Measurements from ENCODE around the gene SKIC2.

DNA sequence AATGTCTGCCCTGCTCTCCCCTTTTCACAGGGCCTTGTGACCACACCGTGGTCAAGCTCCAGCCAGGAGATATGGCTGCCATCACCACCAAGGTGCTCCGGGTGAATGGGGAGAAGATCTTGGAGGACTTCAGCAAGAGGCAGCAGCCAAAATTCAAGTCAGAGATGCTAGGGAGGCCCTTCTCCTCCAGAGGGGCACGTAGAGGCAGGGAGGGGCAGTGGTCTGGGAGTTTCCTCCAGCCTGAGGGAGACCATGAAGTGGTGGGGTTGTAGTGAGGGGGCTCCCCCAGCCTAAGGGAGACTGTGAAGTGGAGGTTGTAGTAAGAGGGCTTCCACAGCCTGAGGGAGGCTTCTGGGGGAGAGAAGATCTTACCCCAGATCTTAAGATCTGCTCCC lies 8.9 kb downstream of the SKIC2 start:
- TF ChIP-seq POLR2A (IDR thresholded peaks at IDR 0.05; ENCODE audit: low read depth, low read length) (no peak), POLR2AphosphoS5 (IDR thresholded peaks at IDR 0.05; ENCODE audit: low read depth, low read length) (no peak)

Measured in GM12891 (cell line).